ENCODE data around the gene KIF14.
"Not testable (repeated sequence)": the region's sequence is repeated elsewhere in the genome, so short reads cannot be mapped to it uniquely, and the experiment has no call there.

DNA sequence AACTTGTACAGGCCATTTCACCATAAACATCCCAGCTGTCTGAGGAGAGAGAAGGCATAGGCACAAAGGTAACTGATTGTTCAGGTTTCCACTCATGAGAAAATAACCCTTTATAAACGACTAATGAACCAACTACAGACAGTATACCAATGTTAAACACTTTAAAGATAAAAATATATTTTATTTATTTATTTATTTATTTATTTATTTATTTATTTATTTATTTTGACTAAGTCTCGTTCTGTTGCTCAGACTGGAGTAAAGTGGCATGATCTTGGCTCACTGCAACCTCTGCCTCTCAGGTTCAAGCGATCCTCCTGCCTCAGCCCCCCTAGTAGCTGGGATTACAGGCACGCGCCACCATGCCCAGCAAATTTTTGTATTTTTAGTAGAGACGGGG, 67.8 kb downstream of the KIF14 start:
- TF ChIP-seq POLR2A (IDR thresholded peaks at IDR 0.05) = not testable (repeated sequence)
- TF ChIP-seq, protein P1, sequence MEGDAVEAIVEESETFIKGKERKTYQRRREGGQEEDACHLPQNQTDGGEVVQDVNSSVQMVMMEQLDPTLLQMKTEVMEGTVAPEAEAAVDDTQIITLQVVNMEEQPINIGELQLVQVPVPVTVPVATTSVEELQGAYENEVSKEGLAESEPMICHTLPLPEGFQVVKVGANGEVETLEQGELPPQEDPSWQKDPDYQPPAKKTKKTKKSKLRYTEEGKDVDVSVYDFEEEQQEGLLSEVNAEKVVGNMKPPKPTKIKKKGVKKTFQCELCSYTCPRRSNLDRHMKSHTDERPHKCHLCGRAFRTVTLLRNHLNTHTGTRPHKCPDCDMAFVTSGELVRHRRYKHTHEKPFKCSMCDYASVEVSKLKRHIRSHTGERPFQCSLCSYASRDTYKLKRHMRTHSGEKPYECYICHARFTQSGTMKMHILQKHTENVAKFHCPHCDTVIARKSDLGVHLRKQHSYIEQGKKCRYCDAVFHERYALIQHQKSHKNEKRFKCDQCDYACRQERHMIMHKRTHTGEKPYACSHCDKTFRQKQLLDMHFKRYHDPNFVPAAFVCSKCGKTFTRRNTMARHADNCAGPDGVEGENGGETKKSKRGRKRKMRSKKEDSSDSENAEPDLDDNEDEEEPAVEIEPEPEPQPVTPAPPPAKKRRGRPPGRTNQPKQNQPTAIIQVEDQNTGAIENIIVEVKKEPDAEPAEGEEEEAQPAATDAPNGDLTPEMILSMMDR (IDR thresholded peaks at IDR 0.05 in 4 of 5, conservative IDR thresholded peaks at IDR 0.05 in 1 of 5) = not testable (repeated sequence)
